HepG2 (cell line): ENCODE results near the gene PLIN1.

Experiments
- ATF6 ChIP-seq: sonication (generic); formaldehyde crosslinking; conservative IDR thresholded peaks from 2 replicates; pipeline ENCODE4 v1.4.0; 2020; ENCODE audit warnings: missing genetic modification reagents
- CTCF ChIP-seq: sonication (generic); formaldehyde crosslinking; IDR thresholded peaks from 2 replicates; pipeline ENCODE4 v1.5.0; 2020; ENCODE audit warnings: mild to moderate bottlenecking, missing genetic modification reagents, moderate library complexity
- SMAD3 ChIP-seq: sonication (generic); formaldehyde crosslinking; IDR thresholded peaks from 2 replicates; pipeline ENCODE4 v1.4.0; 2020; ENCODE audit warnings: missing genetic modification reagents
- USF2 ChIP-seq, 2 experiments: sonication (generic) in 1 of 2; formaldehyde crosslinking in 1 of 2; IDR thresholded peaks; 2 replicates each; pipeline versions ENCODE4 v1.5.1 to v1.6.1; 2011 to 2020; ENCODE audit warnings: borderline replicate concordance in 1 of 2, low read depth in 1 of 2, low read length in 1 of 2, mild to moderate bottlenecking in 1 of 2, missing genetic modification reagents in 1 of 2, moderate library complexity in 1 of 2
- ZBTB7B ChIP-seq: sonication (generic); formaldehyde crosslinking; IDR thresholded peaks from 2 replicates; pipeline ENCODE4 v1.4.0; 2020; ENCODE audit warnings: missing genetic modification reagents
- ZHX2 ChIP-seq, 2 experiments: sonication (generic) in 1 of 2; formaldehyde crosslinking in 1 of 2; IDR thresholded peaks; 2 replicates each; pipeline versions ENCODE4 v1.6.1 to v1.9.0; 2014 to 2022; ENCODE audit warnings: antibody characterized with exemption in 1 of 2, borderline replicate concordance in 1 of 2, inconsistent platforms in 1 of 2, low read depth in 1 of 2, missing genetic modification reagents in 1 of 2
- ZNF691 ChIP-seq: sonication (generic); formaldehyde crosslinking; IDR thresholded peaks from 2 replicates; pipeline ENCODE4 v1.4.0; 2020; ENCODE audit warnings: missing genetic modification reagents, low read depth, mild to moderate bottlenecking, borderline replicate concordance

GRCh38 chr15:89630260-89630659 lies 48.9 kb downstream of the PLIN1 start:
- TF ChIP-seq CTCF (CRISPR knock-in tag) (no peak), ZNF691 (no peak), ZBTB7B (CRISPR knock-in tag) (no peak), USF2 (IDR thresholded peaks at IDR 0.05; ENCODE audit: low read depth, low read length) (no peak), USF2 (CRISPR knock-in tag; IDR thresholded peaks at IDR 0.05; ENCODE audit: borderline replicate concordance) (no peak), ZHX2 (IDR thresholded peaks at IDR 0.05; ENCODE audit: low read depth) (no peak), ZHX2 (CRISPR knock-in tag; IDR thresholded peaks at IDR 0.05; ENCODE audit: borderline replicate concordance) (no peak), ATF6 (CRISPR knock-in tag) (no peak), SMAD3 (CRISPR knock-in tag) (no peak)
